Measurements from ENCODE around the gene RPS6KA2.
"Not testable (repeated sequence)": the region's sequence is repeated elsewhere in the genome, so short reads cannot be mapped to it uniquely, and the experiment has no call there.

RPS6KA2 gene

DNA sequence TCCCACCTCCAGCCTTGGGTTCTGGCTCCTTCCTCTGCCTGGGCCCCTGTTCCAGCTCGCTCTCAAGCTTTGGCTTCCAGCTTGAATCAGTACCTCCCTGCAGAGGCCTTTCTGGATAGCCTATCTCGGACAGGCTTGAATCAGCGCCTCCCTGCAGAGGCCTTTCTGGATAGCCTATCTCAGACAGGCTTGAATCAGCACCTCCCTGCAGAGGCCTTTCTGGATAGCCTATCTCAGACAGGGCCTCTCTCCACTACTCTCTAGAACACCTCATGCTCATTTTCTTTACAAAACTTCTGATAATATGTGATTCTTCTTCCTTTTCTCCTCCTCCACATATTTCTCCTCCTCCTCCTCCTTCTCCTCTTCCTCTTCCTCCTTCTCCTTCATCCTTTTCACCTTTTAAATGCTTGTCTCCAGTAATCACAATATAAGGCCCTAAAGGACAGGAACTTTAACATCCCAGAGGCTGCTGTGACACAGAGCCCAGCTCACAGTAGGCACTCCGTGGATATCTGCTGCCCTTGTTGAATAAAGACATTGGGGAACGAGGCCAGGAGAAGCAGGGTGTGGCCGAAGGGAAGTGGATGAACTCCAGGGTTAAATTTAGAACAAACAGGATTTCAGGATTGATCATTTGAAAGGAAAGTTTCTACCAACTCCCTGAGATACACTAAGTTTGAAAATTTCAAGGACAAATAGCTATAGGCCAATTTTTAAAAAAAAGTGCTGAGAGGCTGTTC lies 9.3 kb upstream of the RPS6KA2 start:
- FAIRE-seq, result no peak

DNA sequence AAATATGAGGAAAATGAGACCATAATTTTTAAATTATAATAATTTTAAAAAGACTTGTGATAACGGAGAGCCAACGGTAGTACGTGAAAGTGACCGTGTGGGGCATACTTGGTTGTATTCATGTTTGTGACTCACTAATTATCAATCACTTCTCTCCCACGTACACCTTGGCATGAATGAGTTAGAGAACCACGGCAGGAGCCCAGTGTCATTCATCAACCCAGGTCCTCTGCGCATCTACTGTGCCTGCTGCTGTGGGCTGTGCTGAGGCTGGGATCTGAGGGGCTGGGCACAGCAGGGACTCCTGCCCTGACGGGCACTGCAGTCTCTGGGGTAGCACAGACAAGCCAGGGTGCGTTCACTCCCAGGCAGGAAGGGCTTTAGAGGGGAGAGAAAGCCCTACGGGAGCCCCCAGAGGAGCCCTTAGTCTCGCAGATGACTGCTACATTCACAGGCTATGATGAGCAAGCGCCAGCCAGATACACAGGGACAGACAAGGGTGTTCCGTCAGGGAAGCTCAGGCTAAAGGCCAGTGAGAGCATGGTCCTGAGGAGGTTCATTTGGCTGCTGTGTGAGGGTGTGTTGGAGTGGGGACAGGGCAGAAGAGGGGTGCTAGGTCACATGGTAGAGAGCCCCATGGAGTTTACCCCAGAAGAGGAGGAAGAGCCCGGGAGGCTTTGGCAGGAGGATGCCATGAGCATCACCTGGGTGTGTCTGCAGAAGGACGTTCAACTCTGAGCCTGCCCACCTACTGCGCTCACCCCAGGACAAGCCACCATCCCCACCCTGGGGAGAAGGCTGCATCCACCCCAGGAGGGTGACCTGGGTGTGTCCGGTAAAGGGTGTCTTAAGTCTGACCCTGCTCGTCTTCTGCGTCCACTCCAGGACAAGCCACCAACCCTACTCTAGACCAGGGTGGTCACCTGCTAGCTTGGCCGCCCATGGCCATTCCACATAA lies 8.2 kb upstream of the RPS6KA2 start:
- DNase-seq (ENCODE audit: extremely low spot score, insufficient read length, low read depth), result no peak
- no peak for FAIRE-seq

More for the DNA sequence above, 9.3 kb upstream of the RPS6KA2 start:
- no peak for DNase-seq (ENCODE audit: extremely low spot score, insufficient read length, low read depth)

DNA sequence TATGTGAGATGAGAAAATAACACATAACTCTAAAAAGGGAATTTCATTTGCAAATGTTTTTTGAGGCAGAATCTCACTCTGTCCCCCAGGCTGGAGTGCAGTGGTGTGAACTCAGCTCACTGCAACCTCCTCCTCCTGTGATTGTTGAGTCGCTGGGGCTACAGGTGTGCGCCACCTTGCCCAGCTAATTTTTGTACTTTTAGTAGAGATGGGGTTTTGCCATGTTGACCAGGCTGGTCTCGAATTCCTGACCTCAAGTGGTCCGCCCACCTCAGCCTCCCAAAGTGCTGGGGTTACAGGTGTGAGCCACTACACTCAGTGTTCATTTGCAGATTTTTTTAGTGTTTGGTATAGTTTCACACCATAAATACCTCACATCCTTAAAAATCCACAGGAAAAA lies 7.5 kb upstream of the RPS6KA2 start:
- DNase-seq (ENCODE audit: extremely low spot score, insufficient read length, low read depth); FAIRE-seq: not testable (repeated sequence)

DNA sequence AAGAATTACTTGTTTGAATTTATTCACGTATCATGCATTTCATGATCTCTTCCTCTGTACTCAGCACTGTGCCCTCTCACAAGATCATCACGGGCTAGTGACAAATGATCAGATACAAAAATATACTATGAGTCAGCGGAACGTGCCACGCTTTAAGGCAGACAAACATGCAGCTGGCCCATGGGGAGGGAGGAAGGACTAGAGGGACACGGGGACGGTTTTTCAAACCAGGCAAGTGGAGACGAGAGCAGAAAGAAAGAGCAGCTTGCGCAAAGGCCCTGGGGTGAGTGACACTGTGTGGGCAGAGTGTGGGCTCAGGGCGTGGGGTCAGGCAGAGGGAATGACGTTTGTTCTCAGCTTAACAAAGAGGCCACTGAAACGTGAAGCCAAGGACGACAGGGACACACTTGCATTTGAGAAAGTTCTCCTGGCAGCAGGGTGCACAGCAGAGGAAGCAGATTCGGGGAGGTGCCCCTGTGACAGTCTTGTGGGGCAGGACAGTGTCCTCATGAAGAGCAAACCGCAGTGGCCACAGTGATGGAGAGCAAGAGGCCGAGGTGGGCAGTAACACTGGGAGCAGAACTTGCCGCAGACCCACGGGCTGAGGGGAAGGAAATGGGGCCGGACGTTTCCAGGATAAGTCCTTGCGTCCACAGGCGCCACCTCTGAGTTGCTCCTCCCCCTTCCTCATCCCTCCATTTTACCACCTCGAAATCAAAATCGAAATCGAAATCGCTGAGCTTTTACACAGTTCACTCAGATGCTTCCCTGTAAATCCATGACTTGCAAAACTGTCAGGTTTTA lies 6.9 kb upstream of the RPS6KA2 start:
- DNase-seq (ENCODE audit: extremely low spot score, insufficient read length, low read depth) (no peak), FAIRE-seq (no peak)

DNA sequence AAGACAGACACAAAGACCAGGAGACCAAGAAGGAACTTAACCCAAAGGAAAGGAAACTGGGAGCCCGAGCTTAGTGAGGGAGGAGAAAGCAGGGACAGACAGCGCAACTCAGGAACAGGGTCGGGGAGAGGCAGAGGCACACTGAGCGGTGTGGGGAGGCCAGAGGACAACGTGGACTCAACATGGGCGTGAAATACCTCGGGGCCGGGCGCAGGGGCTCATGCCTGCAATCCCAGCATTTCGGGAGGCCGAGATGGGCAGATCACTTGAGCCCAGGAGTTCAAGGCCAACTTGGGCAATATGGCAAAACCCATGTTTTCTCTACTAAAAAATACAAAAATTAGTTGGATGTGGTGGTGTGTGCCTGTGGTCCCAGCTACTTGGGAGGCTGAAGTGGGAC lies 5.7 kb upstream of the RPS6KA2 start:
- no peak for DNase-seq (ENCODE audit: extremely low spot score, insufficient read length, low read depth)
- FAIRE-seq, result no peak

DNA sequence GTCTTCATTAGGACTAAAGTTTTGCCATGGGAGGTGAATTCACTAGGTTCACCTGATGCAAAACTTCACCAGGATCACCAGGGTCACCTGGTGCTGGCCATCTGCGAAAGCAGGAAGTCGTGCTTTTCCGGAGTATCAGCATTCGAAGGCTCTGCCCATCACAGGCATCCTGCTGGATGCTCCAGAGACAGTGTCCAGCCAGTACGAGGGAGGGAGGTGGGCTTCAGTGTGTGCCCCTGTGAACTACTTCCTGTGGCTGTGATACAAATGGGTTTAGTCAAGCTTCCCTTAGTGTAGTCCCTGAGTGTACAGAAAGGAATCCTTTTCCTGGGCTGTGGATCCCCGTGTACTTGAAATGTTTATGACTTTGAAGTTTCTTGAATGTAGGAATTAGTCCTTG lies 3.4 kb upstream of the RPS6KA2 start:
- DNase-seq (ENCODE audit: extremely low spot score, insufficient read length, low read depth), result no peak
- no peak for FAIRE-seq

DNA sequence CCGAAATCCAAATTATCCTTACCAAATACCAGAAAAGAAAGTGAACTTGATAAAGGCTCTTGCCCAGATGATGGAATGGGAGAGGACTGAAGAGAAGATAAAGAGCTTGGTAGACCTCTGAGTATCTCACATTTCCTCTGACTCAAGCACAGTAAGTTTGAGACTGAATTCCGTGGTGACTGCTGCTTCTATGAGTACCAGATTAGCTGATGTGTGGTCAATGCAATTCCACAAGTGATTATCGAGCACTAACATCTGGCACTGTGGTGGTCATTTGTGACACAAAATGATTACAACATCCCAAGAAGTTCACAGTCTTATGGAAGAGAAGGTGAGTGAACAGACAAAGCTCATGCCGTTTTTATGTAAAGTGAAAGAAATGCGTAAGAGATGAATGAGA lies 2.6 kb upstream of the RPS6KA2 start:
- no peak for FAIRE-seq

DNA sequence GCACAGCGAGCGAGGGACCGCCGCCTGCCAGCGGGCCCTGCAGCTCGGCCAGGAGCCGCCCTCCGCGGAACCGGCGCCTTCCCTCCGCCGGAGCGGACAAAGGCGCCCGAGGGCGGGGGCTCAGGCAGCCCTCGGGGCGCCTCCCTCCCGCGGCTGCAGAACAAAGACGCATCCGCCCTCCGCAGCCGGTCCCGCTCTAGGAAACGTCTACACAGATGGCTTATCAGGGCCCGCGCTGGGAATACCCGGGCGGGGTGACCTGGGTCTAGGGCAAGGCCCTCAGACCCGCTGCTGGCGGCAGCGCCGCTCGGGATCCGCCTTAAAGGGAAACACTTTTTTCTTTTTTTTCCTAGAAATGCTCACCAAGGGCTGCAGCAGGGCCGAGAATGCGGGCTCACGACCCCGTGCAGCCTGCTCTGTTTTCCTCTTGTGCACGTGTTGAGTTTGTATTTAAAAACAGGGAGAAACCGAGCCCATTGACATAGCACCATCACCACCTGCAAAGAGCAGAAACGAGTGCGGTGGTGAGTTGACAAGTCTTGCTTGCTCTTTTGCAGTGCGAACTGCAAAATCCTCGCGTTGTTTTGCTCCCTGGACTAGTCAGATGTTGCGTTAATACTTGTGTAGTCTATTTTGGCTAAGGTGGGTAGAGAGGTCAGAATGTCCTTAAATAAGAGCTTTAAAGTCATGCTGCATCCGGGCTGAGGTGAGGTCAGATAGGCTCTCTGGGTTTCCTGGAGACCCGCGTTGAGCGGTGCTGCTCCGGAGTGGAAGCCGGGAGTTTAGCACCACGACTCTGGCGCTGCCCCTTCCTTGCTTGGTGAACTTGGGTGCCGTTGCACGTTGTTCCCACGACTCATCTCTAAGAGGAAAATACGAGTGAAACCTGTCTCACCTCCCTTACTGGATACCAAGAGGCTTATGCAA lies 1.1 kb upstream of the RPS6KA2 start:
- DNase-seq (ENCODE audit: extremely low spot score, insufficient read length, low read depth), result peak; percentile 22
- peak; percentile 58 for FAIRE-seq

More for the DNA sequence above, 2.6 kb upstream of the RPS6KA2 start:
- no peak for DNase-seq (ENCODE audit: extremely low spot score, insufficient read length, low read depth)

DNA sequence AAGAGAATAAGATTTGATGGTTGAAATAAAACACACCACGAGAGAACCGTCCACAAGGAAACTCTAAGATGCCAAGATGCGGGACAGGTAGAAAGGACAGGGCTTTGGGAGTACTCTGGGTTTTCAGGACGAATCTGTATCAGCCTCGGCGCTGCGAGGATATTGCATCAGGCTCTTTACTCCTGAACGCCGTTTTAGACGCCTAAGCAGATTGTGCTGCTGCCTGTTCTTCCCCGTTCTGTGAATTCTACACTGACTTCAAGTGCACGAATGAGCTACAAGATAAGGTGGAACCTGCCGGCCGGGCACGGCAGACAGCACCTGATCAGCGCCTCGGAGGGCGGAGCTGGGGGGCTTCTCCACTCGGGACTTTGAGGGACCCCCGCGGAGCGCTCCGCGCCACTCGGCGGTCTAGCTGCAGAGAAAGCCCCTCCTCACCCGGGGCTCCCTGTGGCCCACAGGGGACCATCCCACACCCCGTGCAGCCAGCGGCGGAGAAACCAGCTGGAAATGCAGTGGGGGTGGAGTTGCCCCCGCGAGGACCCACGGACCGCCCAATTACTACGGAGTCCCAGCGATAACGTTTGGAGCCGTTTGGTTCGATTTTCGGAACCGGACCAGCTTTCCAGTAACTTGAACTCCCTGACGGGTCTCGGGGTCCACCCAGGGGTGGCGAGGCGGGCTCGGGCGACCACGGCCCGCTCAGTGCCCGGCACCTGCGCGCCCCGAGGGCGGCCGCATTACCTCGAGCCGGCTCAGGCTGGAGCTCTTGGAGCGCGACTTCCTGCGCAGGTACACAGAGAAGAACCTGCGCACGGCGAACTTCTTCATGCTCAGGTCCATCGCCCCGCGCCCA lies 646 bp downstream of the RPS6KA2 start:
- FAIRE-seq (no peak), DNase-seq (ENCODE audit: extremely low spot score, insufficient read length, low read depth) (peak; percentile 12)

DNA sequence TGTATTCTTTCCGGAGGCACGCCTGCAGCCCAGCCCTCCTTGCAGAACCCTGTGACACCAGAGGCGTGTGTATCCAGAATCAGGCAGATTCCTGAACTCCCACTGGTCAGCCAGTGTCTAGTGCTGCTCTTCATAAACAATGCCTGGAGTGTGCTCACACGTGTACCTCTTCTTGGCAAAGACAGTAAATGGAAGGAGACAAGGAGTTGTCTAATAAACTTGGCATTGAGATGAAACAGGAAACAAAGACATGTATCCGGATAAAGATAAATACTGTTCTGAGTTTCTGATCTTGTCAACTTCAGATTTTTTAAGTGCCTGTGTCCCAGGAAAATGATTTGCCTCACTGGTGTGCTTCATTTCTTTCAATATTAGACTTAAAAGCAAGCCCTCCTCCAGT lies 1.7 kb downstream of the RPS6KA2 start:
- FAIRE-seq, result no peak
- no peak for DNase-seq (ENCODE audit: extremely low spot score, insufficient read length, low read depth)

DNA sequence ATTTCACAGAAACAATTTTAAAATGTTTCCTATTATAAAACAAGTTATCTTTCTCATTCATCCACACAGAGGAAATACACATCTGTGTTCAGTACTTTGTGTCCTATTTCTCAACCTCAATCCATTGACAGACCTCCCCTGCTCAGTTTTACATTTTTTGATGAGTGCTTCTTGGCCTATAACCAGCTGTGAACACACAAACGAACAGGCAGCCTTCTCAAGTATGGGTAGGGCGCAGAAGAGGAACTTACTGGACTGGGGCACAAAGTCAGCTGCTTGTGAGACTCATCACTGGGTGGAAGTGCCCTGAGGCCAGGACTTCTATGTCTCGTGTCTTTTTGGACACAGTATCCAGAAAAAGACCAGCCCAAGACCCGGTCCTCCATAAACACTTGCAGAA lies 2.8 kb downstream of the RPS6KA2 start:
- no peak for DNase-seq (ENCODE audit: extremely low spot score, insufficient read length, low read depth)
- no peak for FAIRE-seq

DNA sequence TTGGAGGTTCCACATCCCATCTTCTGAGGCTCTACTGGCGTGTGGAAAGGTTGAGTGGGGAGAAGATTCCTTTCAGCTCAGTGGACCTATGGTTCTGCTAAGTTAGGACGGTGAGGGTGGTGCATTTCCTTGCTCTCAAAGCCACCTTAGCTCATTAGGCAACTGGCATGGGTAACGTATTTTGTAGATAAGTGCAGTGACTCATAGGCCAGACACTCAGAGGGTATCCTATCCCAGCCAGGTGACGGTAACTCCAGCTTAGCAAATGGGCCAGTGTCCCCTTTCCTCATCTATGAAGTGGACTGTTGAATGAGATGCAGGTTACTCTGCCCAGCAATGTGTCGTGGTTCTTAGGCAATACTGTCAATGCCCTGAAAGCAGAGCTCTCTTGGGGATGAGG lies 3.7 kb downstream of the RPS6KA2 start:
- no peak for DNase-seq (ENCODE audit: extremely low spot score, insufficient read length, low read depth)
- no peak for FAIRE-seq

DNA sequence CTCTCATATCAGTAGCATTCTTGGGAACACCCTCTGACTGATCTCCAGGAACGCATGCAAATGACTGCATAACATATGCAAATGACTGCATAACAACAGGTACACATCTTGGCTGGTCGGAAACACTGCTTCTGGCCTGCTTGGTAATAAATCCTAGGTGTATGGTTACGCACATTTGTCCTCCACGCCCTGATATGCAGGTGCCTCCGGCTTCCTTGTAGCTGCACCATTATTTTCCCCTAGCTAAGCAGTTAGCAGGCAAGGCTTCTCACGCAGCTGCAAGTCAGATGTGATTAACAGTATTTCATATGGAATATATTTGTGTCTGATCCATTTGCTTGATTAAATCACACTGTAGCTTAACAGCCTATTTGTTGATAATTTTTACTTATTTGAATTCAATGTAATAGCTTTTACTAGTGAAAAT lies 5.9 kb downstream of the RPS6KA2 start:
- no peak for DNase-seq (ENCODE audit: extremely low spot score, insufficient read length, low read depth)
- no peak for FAIRE-seq

DNA sequence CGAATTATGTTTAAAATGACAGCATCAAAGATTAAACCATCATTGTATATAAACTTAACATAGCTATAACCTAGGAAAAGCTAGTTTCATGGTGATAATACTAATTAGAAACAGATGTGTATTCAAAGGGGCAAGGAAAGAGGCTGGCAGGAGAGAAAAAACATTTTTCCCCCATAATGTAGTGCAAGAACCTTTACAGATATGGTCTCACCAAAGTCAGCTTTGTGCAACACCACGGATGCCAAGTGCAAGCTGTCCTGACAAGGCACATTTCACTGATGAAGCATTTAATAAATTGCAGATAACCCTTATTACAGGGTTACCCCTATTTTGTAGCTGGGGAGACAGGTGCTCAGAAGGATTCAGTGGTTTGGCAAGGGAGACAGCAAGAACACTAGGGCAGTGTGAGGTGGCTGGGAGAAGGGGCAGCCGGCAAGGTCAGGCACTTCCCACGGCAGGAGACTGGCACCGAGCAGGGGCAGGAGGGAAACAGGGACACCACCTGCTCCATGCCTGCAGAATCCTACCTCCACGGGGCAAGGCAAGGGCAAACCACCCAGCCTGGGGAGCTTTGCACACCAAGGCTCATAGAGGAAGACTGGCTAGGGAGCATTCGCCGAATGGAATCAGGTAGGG lies 6.5 kb downstream of the RPS6KA2 start:
- no peak for DNase-seq (ENCODE audit: extremely low spot score, insufficient read length, low read depth)
- no peak for FAIRE-seq

DNA sequence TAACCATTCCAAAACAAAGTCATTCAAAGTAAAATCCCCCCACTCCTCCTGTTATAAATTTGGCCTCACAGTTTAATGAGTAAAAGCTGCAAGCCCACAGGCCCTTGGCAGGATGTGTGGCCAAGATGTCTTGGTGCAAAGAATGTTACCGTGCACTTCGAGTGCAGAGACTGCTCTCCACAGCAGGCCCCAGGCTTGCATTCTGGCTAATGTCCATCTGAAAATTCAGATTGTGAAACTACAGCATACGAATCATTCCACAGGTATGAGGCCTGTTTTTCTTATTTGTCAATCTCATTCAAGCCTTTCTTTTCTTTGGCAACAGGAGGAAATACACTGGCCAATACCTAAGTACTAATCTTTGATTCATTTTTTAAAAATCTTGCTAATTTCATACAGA lies 7.1 kb downstream of the RPS6KA2 start:
- FAIRE-seq (no peak), DNase-seq (ENCODE audit: extremely low spot score, insufficient read length, low read depth) (no peak)

DNA sequence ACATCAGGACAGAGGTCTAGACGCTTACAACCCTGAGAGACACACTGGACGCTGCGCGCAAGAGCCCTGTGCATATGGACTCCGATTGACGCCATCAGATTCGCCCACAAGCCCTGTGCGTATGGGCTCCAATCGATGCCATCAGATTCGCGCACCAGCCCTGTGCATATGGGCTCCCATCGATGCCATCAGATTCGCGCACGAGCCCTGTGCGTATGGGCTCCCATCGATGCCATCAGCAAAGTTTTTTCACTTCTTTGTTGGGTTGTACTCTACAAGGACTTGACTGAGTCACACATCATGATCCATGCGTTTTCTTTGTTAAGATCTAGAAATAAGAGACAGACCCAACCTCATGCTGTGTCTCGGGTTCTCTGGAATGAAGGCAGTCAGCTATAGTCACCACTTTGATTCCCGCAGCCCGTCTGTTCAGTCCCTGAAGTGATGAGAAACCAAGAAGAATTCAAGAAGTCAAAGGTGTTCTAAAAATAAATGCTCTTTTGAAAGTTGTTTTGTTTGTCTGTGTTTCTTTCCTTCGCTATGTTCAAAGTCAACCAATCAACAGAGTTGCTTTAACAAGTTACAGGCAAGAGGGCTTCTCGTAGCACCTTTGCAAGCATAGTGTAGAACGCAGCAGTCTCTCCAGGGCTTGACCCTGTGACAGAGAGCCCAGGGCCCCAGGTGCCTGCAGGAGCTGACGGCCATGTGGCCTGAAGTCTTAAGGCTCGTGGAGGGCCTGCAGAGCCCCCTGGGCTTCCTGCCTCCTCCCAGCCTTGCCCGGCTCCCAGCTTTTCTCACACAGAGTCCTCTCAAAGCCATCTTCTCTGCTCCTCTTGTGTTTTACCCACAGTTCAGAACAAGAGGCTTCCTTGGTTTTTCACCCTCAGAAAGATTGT lies 7.9 kb downstream of the RPS6KA2 start:
- DNase-seq (ENCODE audit: extremely low spot score, insufficient read length, low read depth), result no peak
- FAIRE-seq, result no peak

DNA sequence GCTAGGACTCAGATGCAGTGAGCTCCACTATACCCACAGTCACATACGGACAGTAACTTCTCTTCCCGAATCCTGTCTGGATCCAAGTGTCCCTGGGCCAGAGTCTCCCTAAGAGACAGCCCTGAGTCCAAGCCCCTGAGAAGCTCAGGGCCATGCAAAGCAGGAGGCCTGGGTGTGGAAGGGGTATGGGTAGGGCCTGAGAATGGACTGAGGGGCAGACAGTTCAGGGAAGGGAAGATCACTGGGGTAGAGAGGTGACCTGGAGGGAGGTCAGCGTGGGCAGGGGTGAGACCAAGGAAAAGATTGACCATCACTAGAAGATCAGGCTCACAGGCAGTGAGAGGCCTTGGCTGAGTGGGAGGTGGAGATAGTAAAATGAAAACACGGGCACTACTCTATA lies 8.8 kb downstream of the RPS6KA2 start:
- no peak for DNase-seq (ENCODE audit: extremely low spot score, insufficient read length, low read depth)
- no peak for FAIRE-seq
